Thyroid gland (tissue), 4 donors: ENCODE measurements around the gene CACNA1E. TPM values are rescaled to one million over a fixed set of nuclear protein-coding genes. Genes with fewer than 3 reads are reported as not detected.

Experiments
- DNase-seq, 2 donors: peaks; one replicate each; pipeline ENCODE4 v3.0.0-alpha.2; 2019
- H3K27ac ChIP-seq, 3 donors: fragments of 200-600 bp; sonication (generic); 1 replicate in 2 of 3; 2 replicates in 1 of 3; pipeline ENCODE4 v1.5.1; 2016 to 2019; ENCODE audit warnings: mild to moderate bottlenecking in 1 of 3, moderate library complexity in 1 of 3
- H3K27me3 ChIP-seq: fragments of 200-600 bp; sonication (generic); one replicate; pipeline ENCODE4 v1.5.1; 2019
- H3K36me3 ChIP-seq, 2 donors: fragments of 200-600 bp; sonication (generic); one replicate each; pipeline ENCODE4 v1.5.1; 2016 to 2019
- H3K4me1 ChIP-seq, 2 donors: fragments of 200-600 bp; sonication (generic); one replicate each; pipeline ENCODE4 v1.5.1; 2017 to 2019
- H3K4me3 ChIP-seq, 3 donors: fragments of 200-600 bp; sonication (generic); replicated peaks in 1 of 3; 1 replicate in 2 of 3; 2 replicates in 1 of 3; pipeline ENCODE4 v1.5.1; 2016; ENCODE audit warnings: mild to moderate bottlenecking in 1 of 3
- H3K9me3 ChIP-seq: fragments of 200-600 bp; sonication (generic); one replicate; pipeline ENCODE4 v1.5.1; 2017
- POLR2A ChIP-seq, 2 donors: fragments of 450-650 bp; IDR thresholded peaks; one replicate each; pipeline ENCODE4 v1.6.1; 2017; ENCODE audit warnings: antibody characterized with exemption in 2 of 2, mild to moderate bottlenecking in 2 of 2, moderate library complexity in 1 of 2
- WGBS, 2 donors: methylation state at CpG; one replicate each; pipeline ENCODE4 v1.1.5; 2017; 5-methylcytosine and 5-hydroxymethylcytosine counted together
- intact Hi-C: fragments of 100-400 bp; cut with DNase I; formaldehyde crosslinking; loops from one replicate; pipeline ENCODE4 v1.15.1; 2023
- total RNA-seq, 4 donors: library from RNA; depleted of rRNA; stranded (reverse); fragments of >200 nt; gene quantifications; one replicate each; pipeline ENCODE4 v1.2.3, GENCODE V29; 2016
- TF ChIP-seq, protein P1 (sequence below), 6 experiments: fragments of 200-600 bp in 3 of 6; fragments of 450-650 bp in 3 of 6; sonication (generic) in 3 of 6; IDR thresholded peaks; one replicate each; pipeline ENCODE4 v1.5.1; 2016 to 2019; ENCODE audit warnings: antibody characterized with exemption in 6 of 6, mild to moderate bottlenecking in 2 of 6, inconsistent platforms in 1 of 6, moderate library complexity in 1 of 6

The CACNA1E gene
- total RNA-seq, 4 donors from 2014 or later, result under 0.01 to 0.46 (median 0.15) TPM

DNA sequence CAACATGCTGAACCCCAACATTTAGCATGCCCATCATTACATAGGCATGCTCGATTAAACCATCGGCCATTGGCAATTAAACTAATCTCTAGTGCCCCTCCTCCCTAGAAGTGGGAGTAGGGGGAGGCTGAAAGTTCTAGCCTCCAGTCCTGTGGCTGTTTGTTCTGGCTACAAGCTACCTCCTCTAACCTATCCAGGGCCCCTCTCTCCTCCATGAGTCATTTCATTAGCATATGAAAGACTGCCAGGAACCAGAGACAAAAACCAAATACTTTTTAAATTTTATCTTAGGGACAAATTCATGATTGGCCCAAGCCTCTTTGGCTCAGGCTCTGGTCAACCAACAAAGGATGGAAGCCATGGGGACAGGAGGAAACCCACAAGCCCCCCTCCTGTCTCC, 231.1 kb downstream of the CACNA1E start:
- no peaks in the 10 kb centered on the region for H3K9me3 ChIP-seq
- no peak for TF ChIP-seq POLR2A (IDR thresholded peaks at IDR 0.05)
- TF ChIP-seq, protein P1, sequence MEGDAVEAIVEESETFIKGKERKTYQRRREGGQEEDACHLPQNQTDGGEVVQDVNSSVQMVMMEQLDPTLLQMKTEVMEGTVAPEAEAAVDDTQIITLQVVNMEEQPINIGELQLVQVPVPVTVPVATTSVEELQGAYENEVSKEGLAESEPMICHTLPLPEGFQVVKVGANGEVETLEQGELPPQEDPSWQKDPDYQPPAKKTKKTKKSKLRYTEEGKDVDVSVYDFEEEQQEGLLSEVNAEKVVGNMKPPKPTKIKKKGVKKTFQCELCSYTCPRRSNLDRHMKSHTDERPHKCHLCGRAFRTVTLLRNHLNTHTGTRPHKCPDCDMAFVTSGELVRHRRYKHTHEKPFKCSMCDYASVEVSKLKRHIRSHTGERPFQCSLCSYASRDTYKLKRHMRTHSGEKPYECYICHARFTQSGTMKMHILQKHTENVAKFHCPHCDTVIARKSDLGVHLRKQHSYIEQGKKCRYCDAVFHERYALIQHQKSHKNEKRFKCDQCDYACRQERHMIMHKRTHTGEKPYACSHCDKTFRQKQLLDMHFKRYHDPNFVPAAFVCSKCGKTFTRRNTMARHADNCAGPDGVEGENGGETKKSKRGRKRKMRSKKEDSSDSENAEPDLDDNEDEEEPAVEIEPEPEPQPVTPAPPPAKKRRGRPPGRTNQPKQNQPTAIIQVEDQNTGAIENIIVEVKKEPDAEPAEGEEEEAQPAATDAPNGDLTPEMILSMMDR (IDR thresholded peaks at IDR 0.05), result no peak
- no peak overlapping the region for H3K4me3 ChIP-seq
- intact Hi-C loops, result no loop called here
- H3K27ac ChIP-seq, result no peak overlapping the region
- WGBS, 2 donors, result 93 to 94% methylated on average over 2 of the region's 2 CpGs
- no peaks in the 10 kb centered on the region for H3K27me3 ChIP-seq
- H3K4me1 ChIP-seq, result no peaks in the 10 kb centered on the region
- DNase-seq, result no peak
- H3K36me3 ChIP-seq, result no peaks in the 10 kb centered on the region

DNA sequence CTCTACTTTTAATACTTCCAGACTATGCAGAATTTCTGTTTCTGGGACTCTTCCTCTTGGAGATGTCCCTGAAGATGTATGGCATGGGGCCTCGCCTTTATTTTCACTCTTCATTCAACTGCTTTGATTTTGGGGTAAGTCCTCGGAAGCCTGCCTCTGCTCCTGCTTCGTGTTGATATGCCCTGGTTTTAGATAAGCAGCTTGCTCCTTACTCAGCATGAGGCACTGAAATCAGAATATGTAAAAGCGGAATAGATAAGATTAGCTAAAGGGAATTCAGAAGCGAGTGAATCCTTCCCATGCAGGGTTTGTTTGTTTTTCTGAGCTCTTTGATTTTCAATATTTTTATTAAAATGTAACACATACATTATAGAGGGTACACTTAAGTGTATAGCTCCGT, 234.7 kb downstream of the CACNA1E start:
- DNase-seq, result no peak
- Histone ChIP-seq H3K9me3 (no peaks in the 10 kb centered on the region), H3K4me3 (no peak overlapping the region), H3K36me3 (no peaks in the 10 kb centered on the region), H3K4me1 (no peaks in the 10 kb centered on the region), H3K27ac (no peak overlapping the region), H3K27me3 (no peaks in the 10 kb centered on the region)
- 71% methylated on average over 6 of the region's 6 CpGs for WGBS, 2 donors
- TF ChIP-seq, protein P1 (IDR thresholded peaks at IDR 0.05), result no peak
- no peak for TF ChIP-seq POLR2A (IDR thresholded peaks at IDR 0.05)
- intact Hi-C loops, result no loop called here

DNA sequence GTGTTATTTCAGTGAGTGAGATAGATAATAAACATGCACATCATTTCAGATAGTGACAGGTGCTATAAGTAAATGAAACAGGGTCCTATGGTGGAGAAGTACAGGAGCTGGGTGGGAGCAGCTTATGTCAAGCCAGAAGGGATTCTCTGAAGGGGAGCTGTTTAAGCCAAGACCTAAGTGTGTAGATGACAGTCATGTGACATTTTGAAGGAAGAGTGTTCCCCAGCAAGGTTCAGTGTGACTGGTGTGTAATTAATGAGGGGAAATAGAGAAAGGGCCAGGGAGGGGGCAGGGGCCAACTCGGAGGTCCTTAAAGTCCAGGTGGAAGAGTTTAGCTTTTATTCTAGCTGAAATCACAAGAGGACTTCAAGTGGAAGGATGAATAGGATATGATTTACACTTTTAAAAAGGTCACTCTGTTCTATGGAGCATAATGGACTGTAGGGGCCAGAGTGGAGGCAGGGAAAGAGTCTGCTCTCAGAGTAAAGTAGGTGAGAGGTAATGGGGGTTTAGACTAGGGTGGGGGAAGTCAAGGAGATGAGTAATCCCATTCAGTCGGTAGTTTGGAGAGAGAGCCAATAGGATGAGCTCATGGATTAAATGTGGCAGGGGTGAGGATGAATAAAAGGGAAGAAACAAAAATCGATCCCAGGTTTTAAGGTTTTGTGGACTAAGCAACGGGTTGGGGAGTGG, 243.1 kb downstream of the CACNA1E start:
- no peak overlapping the region for H3K4me3 ChIP-seq
- 46 to 50% methylated on average over 4 of the region's 4 CpGs for WGBS, 2 donors
- no peaks in the 10 kb centered on the region for H3K4me1 ChIP-seq
- H3K27me3 ChIP-seq, result no peaks in the 10 kb centered on the region
- H3K27ac ChIP-seq, result no peak overlapping the region
- TF ChIP-seq, protein P1 (IDR thresholded peaks at IDR 0.05), result no peak
- no peak for TF ChIP-seq POLR2A (IDR thresholded peaks at IDR 0.05)
- intact Hi-C loops, result no loop called here
- H3K36me3 ChIP-seq, result no peaks in the 10 kb centered on the region
- H3K9me3 ChIP-seq, result no peaks in the 10 kb centered on the region
- DNase-seq, result no peak

DNA sequence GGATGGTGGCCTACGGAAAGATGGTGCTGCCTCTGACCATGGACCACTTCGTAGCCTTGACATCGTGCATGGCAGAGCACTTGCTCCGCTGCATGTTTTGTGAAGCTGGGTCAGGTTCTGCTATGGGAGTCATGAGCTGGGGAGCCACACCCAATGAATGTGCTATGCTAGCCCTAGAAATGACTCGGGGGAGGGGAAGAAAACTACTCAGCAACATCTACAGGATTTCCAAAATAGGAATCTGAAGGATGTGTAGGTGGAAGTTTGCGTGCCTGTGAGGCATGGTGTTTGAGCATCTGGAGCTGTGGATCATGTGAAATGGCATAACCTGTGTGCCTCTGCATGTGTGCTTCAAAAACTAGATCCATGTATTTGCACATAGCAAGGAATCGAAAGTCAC, 247.3 kb downstream of the CACNA1E start:
- no peaks in the 10 kb centered on the region for H3K36me3 ChIP-seq
- no peak overlapping the region for H3K27ac ChIP-seq
- no peaks in the 10 kb centered on the region for H3K27me3 ChIP-seq
- TF ChIP-seq, protein P1 (IDR thresholded peaks at IDR 0.05), result no peak
- TF ChIP-seq POLR2A (IDR thresholded peaks at IDR 0.05), result no peak
- no peak for DNase-seq
- no peak overlapping the region for H3K4me3 ChIP-seq
- 94 to 96% methylated on average over 7 of the region's 7 CpGs for WGBS, 2 donors
- intact Hi-C loops, result no loop called here
- no peaks in the 10 kb centered on the region for H3K9me3 ChIP-seq
- no peaks in the 10 kb centered on the region for H3K4me1 ChIP-seq

DNA sequence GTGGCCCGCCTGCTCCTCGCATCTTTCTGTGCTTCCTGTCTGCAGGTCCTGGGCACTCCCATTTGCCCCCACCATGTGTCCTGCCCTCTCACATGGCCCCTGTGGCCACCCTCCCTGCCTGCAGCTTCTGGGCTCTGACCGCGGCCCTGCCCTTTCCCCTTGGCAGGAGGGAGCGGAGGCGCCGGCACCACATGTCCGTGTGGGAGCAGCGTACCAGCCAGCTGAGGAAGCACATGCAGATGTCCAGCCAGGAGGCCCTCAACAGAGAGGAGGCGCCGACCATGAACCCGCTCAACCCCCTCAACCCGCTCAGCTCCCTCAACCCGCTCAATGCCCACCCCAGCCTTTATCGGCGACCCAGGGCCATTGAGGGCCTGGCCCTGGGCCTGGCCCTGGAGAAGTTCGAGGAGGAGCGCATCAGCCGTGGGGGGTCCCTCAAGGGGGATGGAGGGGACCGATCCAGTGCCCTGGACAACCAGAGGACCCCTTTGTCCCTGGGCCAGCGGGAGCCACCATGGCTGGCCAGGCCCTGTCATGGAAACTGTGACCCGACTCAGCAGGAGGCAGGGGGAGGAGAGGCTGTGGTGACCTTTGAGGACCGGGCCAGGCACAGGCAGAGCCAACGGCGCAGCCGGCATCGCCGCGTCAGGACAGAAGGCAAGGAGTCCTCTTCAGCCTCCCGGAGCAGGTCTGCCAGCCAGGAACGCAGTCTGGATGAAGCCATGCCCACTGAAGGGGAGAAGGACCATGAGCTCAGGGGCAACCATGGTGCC, 249.1 kb downstream of the CACNA1E start:
- Histone ChIP-seq H3K4me1 (no peaks in the 10 kb centered on the region), H3K27me3 (no peaks in the 10 kb centered on the region), H3K9me3 (no peaks in the 10 kb centered on the region), H3K4me3 (no peak overlapping the region), H3K36me3 (no peaks in the 10 kb centered on the region), H3K27ac (no peak overlapping the region)
- DNase-seq, result no peak
- WGBS, 2 donors, result 96 to 100% methylated on average over 3 to 23 of the region's 31 CpGs
- intact Hi-C loops, result no loop called here
- TF ChIP-seq, protein P1 (IDR thresholded peaks at IDR 0.05), result no peak
- TF ChIP-seq POLR2A (IDR thresholded peaks at IDR 0.05), result no peak
